HCT116 (cell line): ENCODE data around the gene MPP7. TPM values are rescaled to one million over a fixed set of nuclear protein-coding genes. Genes with fewer than 3 reads are reported as not detected.

Experiments used
- ATAC-seq: fragments of 200-7000 bp; cut with Tn5 transposase; 2 replicates; pipeline ENCODE4 v1.9.1; 2020; ENCODE audit warnings: mild to moderate bottlenecking, moderate library complexity
- BruUV-seq: library from RNA; stranded (reverse); fragments of 400-500 nt; replicated peaks from 2 replicates; lab custom pipeline; 2021; lab: Mats Ljungman, UMichigan
- CTCF ChIA-PET: fragments of 300-600 bp; sonication (Branson Sonifier 250); formaldehyde crosslinking; loops from one replicate; lab custom pipeline; 2021; ENCODE audit warnings: antibody characterized with exemption; lab: Charles Lee
- POLR2A ChIA-PET: fragments of 300-600, 350-600 bp; sonication (Branson Sonifier 250); formaldehyde crosslinking; loops from one replicate; lab custom pipeline; 2021; ENCODE audit warnings: antibody characterized with exemption; lab: Charles Lee
- RAD21 ChIA-PET, 2 experiments: fragments of 300-600 bp; sonication (Branson Sonifier 250); formaldehyde crosslinking; loops; one replicate each; lab custom pipeline; 2023; ENCODE audit warnings: low total read pairs in 2 of 2; ENCODE audit not compliant: uncharacterized antibody in 2 of 2, unreplicated experiment in 2 of 2, low non-redundant PET in 1 of 2; lab: Charles Lee
- DNase-seq: peaks from one replicate; pipeline ENCODE4 v3.0.0-alpha.2; 2010; ENCODE audit warnings: low read depth, low spot score
- H2AFZ ChIP-seq: fragments of 200-600 bp; shearing (Covaris generic), sonication (generic); 2 replicates; pipeline ENCODE4 v1.6.1; 2017; ENCODE audit warnings: low read depth, mixed run types, mixed read lengths, antibody characterized with exemption, low read length; ENCODE audit not compliant: poor library complexity, severe bottlenecking
- H3K27ac ChIP-seq: 2 replicates; pipeline ENCODE4 v1.5.1; 2012; ENCODE audit warnings: low read depth, low read length
- H3K27me3 ChIP-seq: fragments of 200-600 bp; sonication (generic); 2 replicates; pipeline ENCODE4 v1.6.1; 2016; ENCODE audit warnings: mixed run types, low read length, mixed read lengths; ENCODE audit not compliant: insufficient read depth
- H3K36me3 ChIP-seq, 2 experiments: fragments of 200-500 bp in 1 of 2; fragments of 200-600 bp in 1 of 2; sonication (Bioruptor generic) in 1 of 2; sonication (generic) in 1 of 2; 2 replicates each; pipeline versions ENCODE4 v1.5.1 to v1.6.1; 2014 to 2016; ENCODE audit warnings: low read length in 2 of 2, inconsistent platforms in 1 of 2, mixed read lengths in 1 of 2, mixed run types in 1 of 2; ENCODE audit not compliant: insufficient read depth in 2 of 2, control insufficient read depth in 1 of 2
- H3K4me1 ChIP-seq, 2 experiments: fragments of 200-600 bp in 1 of 2; sonication (generic) in 1 of 2; 2 replicates each; pipeline versions ENCODE4 v1.5.1 to v1.6.1; 2012 to 2017; ENCODE audit warnings: low read length in 2 of 2, inconsistent platforms in 1 of 2, mild to moderate bottlenecking in 1 of 2, mixed read lengths in 1 of 2, mixed run types in 1 of 2, moderate library complexity in 1 of 2; ENCODE audit not compliant: insufficient read depth in 2 of 2, control insufficient read depth in 1 of 2
- H3K4me2 ChIP-seq: fragments of 200-600 bp; sonication (generic); 2 replicates; pipeline ENCODE4 v1.6.1; 2017; ENCODE audit warnings: mixed run types, low read length, mixed read lengths
- H3K4me3 ChIP-seq, 2 experiments: fragments of 200-600 bp in 1 of 2; sonication (generic) in 1 of 2; replicated peaks in 1 of 2; 2 replicates each; pipeline ENCODE4 v1.5.1; 2011 to 2016; ENCODE audit warnings: low read length in 2 of 2, control low read depth in 1 of 2, low read depth in 1 of 2, mild to moderate bottlenecking in 1 of 2, mixed read lengths in 1 of 2, mixed run types in 1 of 2
- H3K79me2 ChIP-seq: fragments of 200-600 bp; sonication (generic); 2 replicates; pipeline ENCODE4 v1.6.1; 2017; ENCODE audit warnings: mild to moderate bottlenecking, mixed run types, low read length, moderate library complexity, mixed read lengths; ENCODE audit not compliant: insufficient read depth
- H3K9ac ChIP-seq: fragments of 200-600 bp; sonication (generic); 2 replicates; pipeline ENCODE4 v1.6.1; 2016; ENCODE audit warnings: low read length, mixed read lengths
- H3K9me2 ChIP-seq: fragments of 200-600 bp; sonication (generic), shearing (Covaris generic); 2 replicates; pipeline ENCODE4 v1.6.1; 2017; ENCODE audit warnings: mixed run types, mild to moderate bottlenecking, moderate library complexity; ENCODE audit not compliant: insufficient read depth
- H3K9me3 ChIP-seq, 2 experiments: fragments of 200-500 bp in 1 of 2; fragments of 200-600 bp in 1 of 2; sonication (Bioruptor generic) in 1 of 2; sonication (generic) in 1 of 2; 2 replicates each; pipeline ENCODE4 v1.6.1; 2014 to 2017; ENCODE audit warnings: low read length in 2 of 2, mixed read lengths in 2 of 2, inconsistent platforms in 1 of 2, low read depth in 1 of 2, mild to moderate bottlenecking in 1 of 2, mixed run types in 1 of 2, moderate library complexity in 1 of 2; ENCODE audit not compliant: control insufficient read depth in 1 of 2, insufficient read depth in 1 of 2
- H4K20me1 ChIP-seq: fragments of 200-600 bp; sonication (generic), shearing (Covaris generic); 2 replicates; pipeline ENCODE4 v1.6.1; 2017; ENCODE audit warnings: mixed run types, mild to moderate bottlenecking, moderate library complexity; ENCODE audit not compliant: insufficient read depth
- ATF3 ChIP-seq: IDR thresholded peaks from 2 replicates; pipeline ENCODE4 v1.6.1; 2012
- CBX3 ChIP-seq: IDR thresholded peaks from 2 replicates; pipeline ENCODE4 v1.6.1; 2012; ENCODE audit warnings: low read depth
- CEBPB ChIP-seq: IDR thresholded peaks from 2 replicates; pipeline ENCODE4 v1.6.1; 2012; ENCODE audit warnings: low read depth
- EGR1 ChIP-seq: IDR thresholded peaks from 2 replicates; pipeline ENCODE4 v1.6.1; 2012; ENCODE audit warnings: low read depth
- ELF1 ChIP-seq: IDR thresholded peaks from 2 replicates; pipeline ENCODE4 v1.6.1; 2012; ENCODE audit warnings: low read depth, borderline replicate concordance
- EZH2 ChIP-seq: fragments of 200-600 bp; sonication (generic); IDR thresholded peaks from 2 replicates; pipeline ENCODE4 v1.6.1; 2017; ENCODE audit warnings: antibody characterized with exemption, mixed run types
- EZH2phosphoT487 ChIP-seq: fragments of 200-600 bp; IDR thresholded peaks from 2 replicates; pipeline ENCODE4 v1.6.1; 2018; ENCODE audit warnings: antibody characterized with exemption, borderline replicate concordance
- FOSL1 ChIP-seq: IDR thresholded peaks from 2 replicates; pipeline ENCODE4 v1.6.1; 2012; ENCODE audit warnings: low read depth
- JUND ChIP-seq: IDR thresholded peaks from 2 replicates; pipeline ENCODE4 v1.6.1; 2012
- MAX ChIP-seq: IDR thresholded peaks from 2 replicates; pipeline ENCODE4 v1.6.1; 2012
- POLR2A ChIP-seq: IDR thresholded peaks from 2 replicates; pipeline ENCODE4 v1.7.0; 2011; ENCODE audit warnings: borderline replicate concordance; ENCODE audit not compliant: insufficient read depth, insufficient read length; ENCODE audit errors: extremely low read depth
- POLR2AphosphoS5 ChIP-seq: IDR thresholded peaks from 2 replicates; pipeline ENCODE4 v1.6.1; 2011; ENCODE audit warnings: mild to moderate bottlenecking, low read depth, low read length, moderate library complexity
- RAD21 ChIP-seq: IDR thresholded peaks from 2 replicates; pipeline ENCODE4 v1.6.1; 2012; ENCODE audit warnings: low read depth, mild to moderate bottlenecking
- REST ChIP-seq: IDR thresholded peaks from 2 replicates; pipeline ENCODE4 v1.6.1; 2012; ENCODE audit warnings: low read depth
- SIN3A ChIP-seq: IDR thresholded peaks from 2 replicates; pipeline ENCODE4 v1.6.1; 2012; ENCODE audit warnings: low read depth
- SP1 ChIP-seq: IDR thresholded peaks from 2 replicates; pipeline ENCODE4 v1.6.1; 2012; ENCODE audit warnings: low read depth
- TCF7L2 ChIP-seq: IDR thresholded peaks from 2 replicates; pipeline ENCODE4 v1.7.0; 2011; ENCODE audit warnings: borderline replicate concordance, inconsistent platforms; ENCODE audit not compliant: insufficient read depth, insufficient read length; ENCODE audit errors: extremely low read depth
- YY1 ChIP-seq: IDR thresholded peaks from 2 replicates; pipeline ENCODE4 v1.6.1; 2011; ENCODE audit warnings: low read length, low read depth, moderate library complexity, mild to moderate bottlenecking; ENCODE audit not compliant: insufficient replicate concordance; ENCODE audit errors: extremely low read depth
- ZFX ChIP-seq: fragments of 450-650 bp; IDR thresholded peaks from 2 replicates; pipeline ENCODE4 v1.6.1; 2017
- ZNF274 ChIP-seq: fragments of 200-500 bp; sonication (Bioruptor generic); IDR thresholded peaks from 2 replicates; pipeline ENCODE4 v1.6.1; 2014; ENCODE audit warnings: mild to moderate bottlenecking, low read depth, low read length, inconsistent platforms
- intact Hi-C: fragments of 100-400 bp; cut with micrococcal nuclease; formaldehyde crosslinking; loops from 2 replicates; pipeline ENCODE4 v1.10.0; 2022
- total RNA-seq: library from RNA; stranded (reverse); gene quantifications from one replicate; pipeline ENCODE4 v1.2.1, GENCODE V29; 2021; ENCODE audit not compliant: unreplicated experiment

Gene MPP7
- total RNA-seq, 1 experiment from 2014 or later: 64.5 TPM

- TF ChIP-seq SIN3A: no peak
- no peak for TF ChIP-seq FOSL1
Measured at GRCh38 chr10:28343987-28344895, 41.4 kb upstream of the MPP7 start (continued).

GRCh38 chr10:28343252-28343651 is 40.4 kb upstream of the MPP7 start:
- H3K36me3 ChIP-seq: no peaks in the 10 kb centered on the region
- no peak for ATAC-seq
- RAD21 ChIA-PET: no interaction called here
- H3K27ac ChIP-seq: no peak overlapping the region
- H3K27me3 ChIP-seq: no peaks in the 10 kb centered on the region
- DNase-seq: no peak
- H4K20me1 ChIP-seq: no peaks in the 10 kb centered on the region
- no peak overlapping the region for H2AFZ ChIP-seq
- H3K9me3 ChIP-seq: no peaks in the 10 kb centered on the region; a peak in 2 of 4 replicates
- TF ChIP-seq FOSL1 (no peak), ATF3 (no peak), EGR1 (no peak), RAD21 (no peak), ZFX (no peak), POLR2A (no peak), POLR2AphosphoS5 (no peak), REST (no peak), EZH2phosphoT487 (no peak), EZH2 (no peak), ZNF274 (no peak), CBX3 (no peak), MAX (no peak), TCF7L2 (no peak), ELF1 (no peak), YY1 (no peak), SP1 (no peak), JUND (no peak), CEBPB (no peak)
- H3K9me2 ChIP-seq: no peaks in the 10 kb centered on the region
- CTCF ChIA-PET: no interaction called here
- POLR2A ChIA-PET: no interaction called here
- intact Hi-C loops: no loop called here
- H3K4me2 ChIP-seq: no peak overlapping the region
- no peaks in the 10 kb centered on the region for H3K79me2 ChIP-seq
- BruUV-seq: no TSS peak
- H3K9ac ChIP-seq: no peak overlapping the region
- peaks cover 4 to 9% of the 10 kb centered on the region in 2 experiments; a peak in 3 of 4 replicates for H3K4me1 ChIP-seq
- H3K4me3 ChIP-seq: no peak overlapping the region
